Keratinocyte (primary cell): Measurements from ENCODE around the gene GRIA3.

Source experiments
- EZH2 ChIP-seq: IDR thresholded peaks from one replicate; pipeline ENCODE4 v1.6.1; 2012; ENCODE audit warnings: inconsistent platforms, mild to moderate bottlenecking, low read length, moderate library complexity
- TF ChIP-seq, protein P1 (sequence below), 3 experiments: IDR thresholded peaks in 1 of 3; conservative IDR thresholded peaks in 1 of 3; optimal IDR thresholded peaks in 1 of 3; 2 replicates in 2 of 3; 3 replicates in 1 of 3; pipeline versions ENCODE3 to v1.5.1; 2011; ENCODE audit warnings: low read length in 3 of 3, mild to moderate bottlenecking in 3 of 3, moderate library complexity in 2 of 3, control low read depth in 1 of 3, inconsistent platforms in 1 of 3; ENCODE audit not compliant: insufficient read depth in 2 of 3; ENCODE audit errors: extremely low read depth in 1 of 3

DNA sequence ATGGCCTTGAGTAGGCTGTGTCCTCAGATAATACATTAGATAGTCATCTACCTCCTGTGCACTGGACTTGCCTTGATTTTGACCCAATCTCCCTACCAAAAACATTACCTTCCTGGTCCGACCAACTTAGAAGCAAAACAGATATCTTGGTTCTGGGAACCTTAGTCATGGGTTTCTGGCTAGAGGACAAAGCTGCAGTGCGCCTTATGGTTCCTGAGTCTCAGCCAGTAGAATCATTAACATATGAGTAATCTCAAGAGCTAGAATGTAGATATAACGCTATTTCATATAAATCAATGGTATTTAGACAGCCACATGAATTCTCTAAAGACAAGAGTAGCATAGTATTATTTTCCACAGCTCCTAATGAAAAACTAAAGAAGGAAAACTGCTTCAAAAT is 83.1 kb downstream of the GRIA3 start:
- TF ChIP-seq, protein P1, sequence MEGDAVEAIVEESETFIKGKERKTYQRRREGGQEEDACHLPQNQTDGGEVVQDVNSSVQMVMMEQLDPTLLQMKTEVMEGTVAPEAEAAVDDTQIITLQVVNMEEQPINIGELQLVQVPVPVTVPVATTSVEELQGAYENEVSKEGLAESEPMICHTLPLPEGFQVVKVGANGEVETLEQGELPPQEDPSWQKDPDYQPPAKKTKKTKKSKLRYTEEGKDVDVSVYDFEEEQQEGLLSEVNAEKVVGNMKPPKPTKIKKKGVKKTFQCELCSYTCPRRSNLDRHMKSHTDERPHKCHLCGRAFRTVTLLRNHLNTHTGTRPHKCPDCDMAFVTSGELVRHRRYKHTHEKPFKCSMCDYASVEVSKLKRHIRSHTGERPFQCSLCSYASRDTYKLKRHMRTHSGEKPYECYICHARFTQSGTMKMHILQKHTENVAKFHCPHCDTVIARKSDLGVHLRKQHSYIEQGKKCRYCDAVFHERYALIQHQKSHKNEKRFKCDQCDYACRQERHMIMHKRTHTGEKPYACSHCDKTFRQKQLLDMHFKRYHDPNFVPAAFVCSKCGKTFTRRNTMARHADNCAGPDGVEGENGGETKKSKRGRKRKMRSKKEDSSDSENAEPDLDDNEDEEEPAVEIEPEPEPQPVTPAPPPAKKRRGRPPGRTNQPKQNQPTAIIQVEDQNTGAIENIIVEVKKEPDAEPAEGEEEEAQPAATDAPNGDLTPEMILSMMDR (optimal IDR thresholded peaks at IDR 0.05 in 1 of 3, IDR thresholded peaks at IDR 0.05 in 1 of 3, conservative IDR thresholded peaks at IDR 0.05 in 1 of 3; ENCODE audit: extremely low read depth in 1 of 3, insufficient read depth in 2 of 3, low read length in 3 of 3) = no peak
- TF ChIP-seq EZH2 = no peak
